Measurements from ENCODE around the gene L3MBTL4. TPM values are rescaled to one million over a fixed set of nuclear protein-coding genes. Genes with fewer than 3 reads are reported as not detected.
"Not testable (repeated sequence)": the region's sequence is repeated elsewhere in the genome, so short reads cannot be mapped to it uniquely, and the experiment has no call there.

The L3MBTL4 gene
- total and polyA plus RNA-seq, 9 donors: 4.2 to 79.1 (median 23.7) TPM

- Histone ChIP-seq H3K27ac (no peak overlapping the region), H3K4me3 (no peak overlapping the region), H3K4me1 (ENCODE audit: insufficient read depth) (no peaks in the 10 kb centered on the region), H3K27me3 (no peaks in the 10 kb centered on the region), H3K36me3 (no peaks in the 10 kb centered on the region), H3K9me3 (no peaks in the 10 kb centered on the region)
- intact Hi-C loops (cut with DNase I): no loop called here
- TF ChIP-seq POLR2A (IDR thresholded peaks at IDR 0.05): no peak
- no peak for TF ChIP-seq EP300 (IDR thresholded peaks at IDR 0.05)
- no peak for TF ChIP-seq CTCF (IDR thresholded peaks at IDR 0.05)
- WGBS, 3 donors: 85 to 93% (median 88%) methylated on average over 3 of the region's 3 CpGs
- no peak for DNase-seq
Observed at GRCh38 chr18:6266212-6266611, 148.5 kb downstream of the L3MBTL4 start.

GRCh38 chr18:6261938-6262337 is 152.8 kb downstream of the L3MBTL4 start:
- WGBS, 3 donors: 94 to 98% (median 96%) methylated on average over 8 of the region's 8 CpGs
- TF ChIP-seq EP300 (IDR thresholded peaks at IDR 0.05) (no peak), POLR2A (IDR thresholded peaks at IDR 0.05) (no peak), CTCF (IDR thresholded peaks at IDR 0.05) (no peak)
- H3K4me1 ChIP-seq (ENCODE audit: insufficient read depth): no peaks in the 10 kb centered on the region
- no peak overlapping the region for H3K4me3 ChIP-seq
- H3K9me3 ChIP-seq: no peaks in the 10 kb centered on the region
- no peaks in the 10 kb centered on the region for H3K36me3 ChIP-seq
- no peak for DNase-seq
- intact Hi-C loops (cut with DNase I): no loop called here
- no peak overlapping the region for H3K27ac ChIP-seq
- H3K27me3 ChIP-seq: no peaks in the 10 kb centered on the region

- H3K4me3 ChIP-seq; H3K4me1 ChIP-seq (ENCODE audit: insufficient read depth); H3K9me3 ChIP-seq; intact Hi-C loops (cut with DNase I); DNase-seq; H3K36me3 ChIP-seq; H3K27me3 ChIP-seq; H3K27ac ChIP-seq: not testable (repeated sequence)
- WGBS, 3 donors: 77 to 97% (median 90%) methylated on average over 1 of the region's 1 CpG
Observed at GRCh38 chr18:6259324-6259723, 155.4 kb downstream of the L3MBTL4 start.

- H3K27me3 ChIP-seq: no peaks in the 10 kb centered on the region
Observed at GRCh38 chr18:6257950-6258349, 156.8 kb downstream of the L3MBTL4 start.

GRCh38 chr18:6256521-6256920 is 158.2 kb downstream of the L3MBTL4 start:
- Histone ChIP-seq H3K27ac (peak overlapping the region in 1 of 2 donors; percentile 29), H3K36me3 (no peaks in the 10 kb centered on the region), H3K9me3 (no peaks in the 10 kb centered on the region), H3K27me3 (no peaks in the 10 kb centered on the region), H3K4me3 (no peak overlapping the region), H3K4me1 (ENCODE audit: insufficient read depth) (peaks cover 5% of the 10 kb centered on the region)
- peak in 4 of 5 donors; percentile 20 to 50 (median 31) for DNase-seq
- TF ChIP-seq CTCF (IDR thresholded peaks at IDR 0.05) (no peak), EP300 (IDR thresholded peaks at IDR 0.05) (no peak), POLR2A (IDR thresholded peaks at IDR 0.05) (no peak)
- intact Hi-C loops (cut with DNase I): no loop called here
- WGBS, 3 donors: 31 to 40% (median 37%) methylated on average over 10 of the region's 10 CpGs

More at GRCh38 chr18:6257950-6258349, 156.8 kb downstream of the L3MBTL4 start:
- no peak overlapping the region for H3K27ac ChIP-seq
- intact Hi-C loops (cut with DNase I): no loop called here
- TF ChIP-seq POLR2A (IDR thresholded peaks at IDR 0.05) (no peak), CTCF (IDR thresholded peaks at IDR 0.05) (no peak), EP300 (IDR thresholded peaks at IDR 0.05) (no peak)
- H3K36me3 ChIP-seq: no peaks in the 10 kb centered on the region
- 93 to 97% (median 96%) methylated on average over 3 of the region's 3 CpGs for WGBS, 3 donors
- peaks cover 5% of the 10 kb centered on the region for H3K4me1 ChIP-seq (ENCODE audit: insufficient read depth)
- no peak overlapping the region for H3K4me3 ChIP-seq
- no peak for DNase-seq
- H3K9me3 ChIP-seq: no peaks in the 10 kb centered on the region
